Renal pelvis (tissue), 4 donors: Measurements from ENCODE around the gene ARAP1. TPM values are rescaled to one million over a fixed set of nuclear protein-coding genes. Genes with fewer than 3 reads are reported as not detected.

Experiments used
- DNase-seq: peaks from one replicate; pipeline ENCODE4 v3.0.0-alpha.2; 2013
- polyA plus RNA-seq, 3 donors: library from polyadenylated mRNA; unstranded; fragments of 120-200 nt; gene quantifications; one replicate each; pipeline ENCODE4 v1.2.1, GENCODE V29; 2013; ENCODE audit not compliant: insufficient read length in 3 of 3

Gene ARAP1
- polyA plus RNA-seq, 3 donors, result 77.6 to 82.1 (median 82.0) TPM

- DNase-seq, result no peak
These were observed 25.7 kb downstream of the ARAP1 start for GRCh38 chr11:72726266-72727220.

- no peak for DNase-seq
These were observed 26.5 kb downstream of the ARAP1 start for GRCh38 chr11:72725724-72726028.

GRCh38 chr11:72724851-72725723 lies 27.1 kb downstream of the ARAP1 start:
- peak; percentile 85 for DNase-seq

GRCh38 chr11:72724021-72724551 lies 28.1 kb downstream of the ARAP1 start:
- DNase-seq, result no peak

DNA sequence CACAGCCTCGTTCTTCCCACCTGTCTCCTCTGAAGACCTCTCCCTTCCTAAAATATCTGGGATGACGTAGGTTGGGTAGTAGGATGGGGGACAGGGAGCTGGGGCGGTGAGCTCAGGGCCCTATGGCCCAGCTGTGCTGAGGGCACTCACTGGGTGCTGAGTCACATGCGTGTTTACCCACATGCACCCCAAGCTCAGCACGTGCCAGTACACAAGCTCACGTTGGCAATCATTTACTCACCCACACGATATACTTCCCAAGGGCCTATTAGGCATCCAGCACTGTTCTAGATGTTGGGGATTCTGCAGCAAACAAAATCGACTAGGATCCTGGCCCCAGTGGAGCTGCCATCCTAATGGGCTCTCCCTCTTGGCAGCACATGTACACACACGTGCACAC lies 28.7 kb downstream of the ARAP1 start:
- DNase-seq, result no peak

DNA sequence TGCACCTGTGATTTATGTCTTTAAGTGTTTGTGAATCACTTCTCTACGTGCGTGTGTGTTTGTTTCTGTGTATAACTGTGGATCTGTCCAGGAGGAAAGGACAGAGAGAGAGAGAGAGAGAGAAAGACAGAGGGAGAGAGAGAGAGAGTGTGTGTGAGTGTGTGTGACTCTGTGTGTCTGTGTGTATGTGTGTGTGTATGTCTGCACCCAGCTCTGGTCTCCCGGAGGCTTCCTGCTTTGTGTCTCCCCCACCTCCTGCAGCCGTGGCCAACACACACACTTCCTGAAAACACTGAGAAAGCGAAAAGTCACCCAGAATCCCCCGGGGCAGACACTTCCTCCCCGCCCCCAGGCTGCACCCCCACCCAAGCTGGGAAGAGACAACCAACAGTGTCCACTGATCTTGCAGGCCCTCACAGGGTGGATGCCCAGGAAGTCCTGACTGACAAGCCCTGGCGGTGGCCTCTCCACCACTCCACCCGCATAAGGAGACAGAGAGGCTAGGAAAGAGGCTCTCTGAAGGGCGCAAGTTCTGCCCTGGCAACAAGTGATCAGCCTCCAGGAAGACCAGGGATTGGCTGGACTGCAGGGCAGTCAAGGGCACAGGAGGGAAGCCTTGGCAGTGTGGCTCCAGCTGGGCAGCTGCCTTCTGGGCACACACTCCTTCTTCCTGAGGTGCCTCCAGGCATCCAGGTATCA lies 30.0 kb downstream of the ARAP1 start:
- DNase-seq, result peak; percentile 88

- no peak for DNase-seq
These were observed 30.5 kb downstream of the ARAP1 start for GRCh38 chr11:72721689-72722049.

- no peak for DNase-seq
These were observed 30.9 kb downstream of the ARAP1 start for GRCh38 chr11:72721276-72721675.

GRCh38 chr11:72720784-72721183 lies 31.4 kb downstream of the ARAP1 start:
- DNase-seq, result no peak

DNA sequence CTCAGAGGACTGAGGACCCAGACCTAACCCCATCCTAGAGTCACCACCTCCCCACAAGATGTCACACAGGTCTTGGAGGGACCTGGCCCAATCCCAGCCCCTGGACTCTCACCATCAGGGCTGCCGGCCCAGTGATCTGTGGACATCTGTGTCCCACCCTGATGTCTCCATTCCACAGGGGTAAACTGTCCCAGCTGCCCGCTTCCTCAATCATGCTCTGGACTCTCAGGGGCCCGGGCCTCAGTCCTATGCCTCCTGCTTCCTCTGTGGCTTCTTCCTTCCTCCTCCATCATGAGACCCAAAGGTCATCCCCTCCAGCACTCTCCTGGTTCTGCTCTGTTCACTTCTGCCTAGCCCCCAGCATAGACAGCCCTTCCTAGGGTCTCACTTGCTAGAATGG lies 32.2 kb downstream of the ARAP1 start:
- no peak for DNase-seq

DNA sequence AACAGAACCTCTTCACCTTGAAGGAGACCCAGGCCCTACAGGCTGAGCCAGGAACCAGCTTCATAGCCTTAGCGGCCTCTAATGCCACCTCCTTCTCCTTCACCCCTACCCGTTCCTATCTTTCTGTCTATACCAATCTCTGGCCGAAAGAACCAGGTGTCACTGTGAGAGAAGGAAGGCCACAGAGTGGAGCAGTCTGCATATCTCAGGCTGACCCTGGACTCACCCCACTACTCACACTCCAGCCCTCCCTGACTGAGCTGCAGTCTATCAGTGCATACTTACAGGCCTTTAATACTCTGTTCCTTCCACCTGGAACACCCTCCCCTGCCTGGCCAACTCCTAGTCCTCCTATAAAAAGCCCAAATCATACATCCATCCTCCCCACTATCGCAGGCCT lies 32.7 kb downstream of the ARAP1 start:
- DNase-seq, result no peak

GRCh38 chr11:72719144-72719543 lies 33.1 kb downstream of the ARAP1 start:
- DNase-seq, result no peak

DNA sequence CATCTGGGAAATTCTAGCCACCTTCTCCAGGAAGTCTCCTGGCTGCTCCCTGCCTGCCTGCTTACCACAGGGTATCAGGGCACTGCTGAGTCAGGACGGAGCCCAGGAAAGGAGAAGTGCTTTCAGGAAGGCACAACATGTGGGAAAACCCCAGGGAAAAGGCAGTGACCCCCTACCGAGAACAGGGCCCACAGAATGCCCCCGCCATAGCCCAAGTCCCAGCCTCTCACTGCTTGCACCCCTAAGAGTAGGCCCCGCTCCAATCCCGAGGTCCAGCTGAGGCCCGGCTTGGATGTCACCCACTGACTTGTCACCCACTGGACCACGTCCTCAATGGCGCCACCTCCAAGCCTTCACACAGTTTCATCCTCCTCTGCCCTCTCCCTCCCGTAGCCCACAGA lies 34.1 kb downstream of the ARAP1 start:
- no peak for DNase-seq

DNA sequence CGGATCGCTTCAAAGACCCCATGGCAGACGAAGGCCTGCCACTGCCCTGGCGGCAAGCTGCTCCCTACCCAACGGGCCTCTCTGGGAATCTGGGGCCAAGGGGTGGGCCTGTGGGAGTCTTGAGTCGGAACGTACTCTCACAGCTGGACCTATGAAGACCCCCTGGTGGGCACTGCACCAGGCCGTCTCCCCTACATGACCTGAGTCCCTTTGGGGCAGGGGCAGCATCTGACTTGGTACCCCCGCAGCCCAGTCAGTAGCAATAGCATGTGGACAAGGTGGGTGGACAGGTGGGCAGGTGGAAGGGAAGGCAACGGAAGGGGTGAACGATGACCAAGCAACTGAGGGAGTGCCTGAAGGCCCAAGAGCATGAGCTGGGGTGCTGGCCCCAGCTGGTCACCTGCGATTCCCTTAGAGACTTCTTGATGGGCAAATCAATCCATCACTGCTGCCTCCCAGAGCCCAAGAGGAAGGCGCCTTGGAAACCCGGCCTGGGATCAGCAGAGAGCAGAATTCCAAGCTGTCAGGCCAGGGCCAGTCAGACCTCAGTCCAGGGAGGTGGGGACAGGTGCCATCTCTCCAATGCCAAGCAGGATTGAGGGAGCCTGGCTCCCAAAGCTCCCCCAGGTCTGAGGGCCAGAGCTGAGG lies 35.3 kb downstream of the ARAP1 start:
- DNase-seq, result no peak

DNA sequence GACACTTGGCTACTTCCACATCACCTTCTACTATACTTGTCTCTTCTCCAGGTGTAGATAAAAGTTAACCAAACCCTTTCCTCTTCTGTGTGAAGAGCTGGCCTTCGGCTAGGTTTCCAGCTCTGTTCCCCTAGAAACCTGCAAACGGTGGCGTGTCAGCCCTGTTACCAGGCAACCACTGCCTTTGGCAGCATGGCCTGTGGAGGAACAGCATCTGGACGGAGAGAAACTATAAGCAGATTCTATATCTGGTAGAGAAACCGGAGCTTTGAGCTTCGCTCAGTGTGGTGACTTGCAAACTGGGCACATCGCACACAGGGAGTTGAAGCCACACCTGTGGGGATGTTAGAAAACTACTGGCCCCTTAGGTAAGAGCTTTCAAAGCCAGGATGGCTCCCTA lies 35.9 kb downstream of the ARAP1 start:
- DNase-seq, result peak; percentile 51

DNA sequence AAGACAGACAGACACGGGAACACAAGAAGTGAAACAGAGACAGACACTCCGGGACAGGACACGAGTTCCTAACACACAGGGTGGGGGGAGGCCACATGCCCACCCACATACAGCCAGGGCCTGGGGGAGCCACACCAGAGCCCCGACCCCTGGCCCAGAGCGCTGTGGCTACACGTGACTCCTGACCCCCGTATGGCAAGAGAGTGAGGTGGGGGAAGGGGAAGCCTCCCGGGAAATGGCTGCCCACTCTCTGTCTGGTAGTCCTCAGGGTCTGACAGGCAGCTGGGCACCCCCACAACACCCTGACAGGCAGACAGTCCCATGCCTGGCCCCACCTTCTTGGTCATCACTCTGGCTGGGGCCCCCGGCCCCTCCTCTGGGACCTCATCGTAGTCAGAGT lies 39.4 kb downstream of the ARAP1 start:
- no peak for DNase-seq

DNA sequence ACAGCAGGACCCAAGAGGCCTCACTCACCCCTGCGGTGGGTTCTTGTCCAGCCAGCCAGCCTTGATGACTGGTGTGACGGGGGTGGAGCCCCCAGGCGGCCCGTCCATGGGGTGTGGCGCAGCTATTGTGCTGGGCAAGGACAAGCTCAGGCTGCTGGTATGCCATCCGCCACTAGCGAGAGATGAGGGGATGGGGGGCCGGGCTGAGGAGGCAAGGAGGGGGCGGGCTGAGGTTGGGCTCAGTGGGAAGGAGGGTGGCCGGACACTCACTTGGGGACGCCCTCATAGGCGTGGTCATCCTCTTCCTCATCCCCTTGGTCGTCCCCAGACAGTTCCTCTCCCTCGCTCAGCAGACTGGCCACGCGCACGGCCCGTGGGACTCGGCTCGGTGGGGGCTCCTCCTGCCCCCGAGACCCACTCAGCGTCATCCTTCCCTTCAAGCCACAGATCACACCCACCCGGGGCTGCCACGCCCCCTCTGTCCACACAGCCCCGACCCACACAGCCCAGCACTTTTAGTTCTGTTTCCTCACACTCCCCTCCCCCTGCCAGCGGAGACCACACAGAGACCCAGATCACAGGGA lies 39.9 kb downstream of the ARAP1 start:
- DNase-seq, result no peak

DNA sequence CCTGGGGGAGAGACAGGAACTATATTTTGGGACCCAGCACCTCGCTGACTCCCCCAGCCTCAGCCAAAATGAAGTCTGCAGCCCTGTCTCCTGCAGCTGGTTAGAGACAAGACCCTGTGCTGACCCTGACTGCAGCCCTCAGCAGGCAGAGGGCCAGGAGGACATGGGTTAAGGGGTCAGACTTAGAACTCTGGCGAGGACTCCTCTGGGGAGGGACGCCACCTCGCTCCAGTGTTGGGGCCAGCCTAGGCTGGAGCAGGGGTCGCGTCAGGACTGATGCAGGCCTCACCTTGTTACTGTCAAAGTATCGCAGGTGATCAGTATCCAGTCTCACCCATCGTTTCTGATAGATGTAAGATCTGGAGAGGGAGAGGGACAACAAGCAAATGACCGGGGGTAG lies 41.1 kb downstream of the ARAP1 start:
- no peak for DNase-seq

DNA sequence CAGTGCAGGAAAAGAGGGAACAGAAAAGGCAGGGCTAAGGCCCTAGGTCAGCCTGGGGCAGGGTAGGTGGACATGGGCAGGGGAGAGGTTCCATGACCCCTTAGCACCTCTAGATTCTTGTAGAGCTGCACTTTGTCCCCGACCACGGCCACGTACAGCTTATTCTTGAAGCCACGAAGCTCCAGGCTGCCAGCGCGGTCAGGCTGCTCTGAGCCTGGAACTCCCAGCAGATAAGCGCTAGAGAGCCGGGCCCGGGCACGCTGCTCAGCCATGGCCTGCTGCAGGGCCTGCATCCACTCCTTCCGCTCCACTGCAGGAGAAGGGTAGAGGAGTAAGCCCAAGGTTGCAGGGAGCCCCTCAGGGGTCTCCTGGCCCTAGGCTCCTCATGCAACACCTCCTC lies 41.9 kb downstream of the ARAP1 start:
- DNase-seq, result no peak

GRCh38 chr11:72709478-72710238 lies 42.5 kb downstream of the ARAP1 start:
- no peak for DNase-seq

GRCh38 chr11:72707032-72707431 lies 45.2 kb downstream of the ARAP1 start:
- DNase-seq, result no peak
